GM12891 (cell line): ENCODE data around the gene FASTKD3.

ENCODE experiments used
- DNase-seq: peaks from one replicate; pipeline ENCODE4 v3.0.0; 2011; ENCODE audit warnings: low spot score; ENCODE audit not compliant: insufficient read length
- FAIRE-seq: peaks from 2 replicates; lab custom pipeline; 2011; peaks lifted over from hg19 to GRCh38; lab: Jason Lieb, UNC
- PAX5 ChIP-seq: IDR thresholded peaks from 2 replicates; pipeline ENCODE4 v1.6.1; 2011; ENCODE audit warnings: low read length, moderate library complexity, mild to moderate bottlenecking; ENCODE audit not compliant: insufficient read depth, severe bottlenecking
- POLR2A ChIP-seq: IDR thresholded peaks from 2 replicates; pipeline ENCODE4 v1.6.1; 2011; ENCODE audit warnings: low read depth, low read length, control low read depth
- POLR2AphosphoS5 ChIP-seq: IDR thresholded peaks from 2 replicates; pipeline ENCODE4 v1.6.1; 2011; ENCODE audit warnings: low read depth, low read length, control low read depth
- POU2F2 ChIP-seq: IDR thresholded peaks from 2 replicates; pipeline ENCODE4 v1.6.1; 2011; ENCODE audit warnings: low read depth, mild to moderate bottlenecking, control low read depth, low read length, moderate library complexity
- SPI1 ChIP-seq: IDR thresholded peaks from 2 replicates; pipeline ENCODE4 v1.6.1; 2011; ENCODE audit warnings: low read depth, low read length, control low read depth
- TAF1 ChIP-seq: IDR thresholded peaks from 2 replicates; pipeline ENCODE4 v1.6.1; 2011; ENCODE audit warnings: low read depth, low read length, control low read depth

FASTKD3 gene

GRCh38 chr5:7902666-7903625 is 34.1 kb upstream of the FASTKD3 start:
- TF ChIP-seq POU2F2, result no peak
- no peak for TF ChIP-seq POLR2A
- no peak for TF ChIP-seq PAX5
- TF ChIP-seq SPI1, result no peak
- TF ChIP-seq TAF1, result no peak
- no peak for TF ChIP-seq POLR2AphosphoS5
- no peak for DNase-seq
- FAIRE-seq, result no peak

GRCh38 chr5:7902201-7902600 is 33.4 kb upstream of the FASTKD3 start:
- DNase-seq, result no peak
- TF ChIP-seq POLR2A (no peak), PAX5 (no peak), POLR2AphosphoS5 (no peak), POU2F2 (no peak)
- FAIRE-seq, result no peak

- TF ChIP-seq POU2F2 (no peak), TAF1 (no peak), SPI1 (no peak), POLR2A (no peak), POLR2AphosphoS5 (no peak), PAX5 (no peak)
- no peak for DNase-seq
- no peak for FAIRE-seq
Observed at GRCh38 chr5:7897014-7897600, 28.3 kb upstream of the FASTKD3 start.

- FAIRE-seq, result no peak
- TF ChIP-seq POU2F2 (no peak), PAX5 (no peak), SPI1 (peak; percentile 38; the same call in 1 of the 2 replicates), POLR2A (no peak)
Observed at GRCh38 chr5:7894860-7895259, 26.0 kb upstream of the FASTKD3 start.

GRCh38 chr5:7894439-7894838 is 25.6 kb upstream of the FASTKD3 start:
- FAIRE-seq (peak; percentile 78), DNase-seq (no peak)
- TF ChIP-seq SPI1 (no peak), PAX5 (no peak)

More at GRCh38 chr5:7894860-7895259, 26.0 kb upstream of the FASTKD3 start:
- DNase-seq, result no peak

GRCh38 chr5:7888901-7889300 is 20.1 kb upstream of the FASTKD3 start:
- TF ChIP-seq TAF1 (no peak), SPI1 (no peak), POLR2A (no peak), POLR2AphosphoS5 (no peak), PAX5 (no peak)
- DNase-seq (no peak), FAIRE-seq (no peak)

- TF ChIP-seq POLR2AphosphoS5 (no peak), SPI1 (no peak)
- DNase-seq, result no peak
- FAIRE-seq, result no peak
Observed at GRCh38 chr5:7886849-7887475, 18.1 kb upstream of the FASTKD3 start.

- no peak for TF ChIP-seq POLR2A
- TF ChIP-seq POLR2AphosphoS5, result no peak
- TF ChIP-seq POU2F2, result no peak
- no peak for TF ChIP-seq SPI1
- TF ChIP-seq PAX5, result no peak
- no peak for TF ChIP-seq TAF1
- FAIRE-seq, result no peak
- no peak for DNase-seq
Observed at GRCh38 chr5:7884491-7885267, 15.8 kb upstream of the FASTKD3 start.

- TF ChIP-seq POU2F2, result no peak
- no peak for TF ChIP-seq POLR2AphosphoS5
- TF ChIP-seq TAF1, result no peak
- TF ChIP-seq POLR2A, result no peak
- TF ChIP-seq PAX5, result no peak
- no peak for TF ChIP-seq SPI1
- FAIRE-seq (no peak), DNase-seq (no peak)
Observed at GRCh38 chr5:7882926-7883325, 14.1 kb upstream of the FASTKD3 start.
